HL-60 (cell line): ENCODE results near the gene GC.

Experiments used
- CTCF ChIP-seq: IDR thresholded peaks from one replicate; pipeline ENCODE4 v1.5.1; 2011; ENCODE audit warnings: low read length, control low read depth, inconsistent platforms; ENCODE audit not compliant: insufficient read depth
- GABPA ChIP-seq: IDR thresholded peaks from 2 replicates; pipeline ENCODE4 v1.6.1; 2012; ENCODE audit warnings: low read depth
- REST ChIP-seq: IDR thresholded peaks from 2 replicates; pipeline ENCODE4 v1.6.1; 2012; ENCODE audit warnings: low read depth; ENCODE audit not compliant: insufficient replicate concordance

GRCh38 chr4:71694961-71695360 lies 88.9 kb downstream of the GC start:
- TF ChIP-seq GABPA: no peak
- no peak for TF ChIP-seq CTCF
- TF ChIP-seq REST: no peak
